ENCODE results near the gene SLC7A14. TPM values are rescaled to one million over a fixed set of nuclear protein-coding genes. Genes with fewer than 3 reads are reported as not detected.

Gene SLC7A14
- total and polyA plus RNA-seq, 2 of the 4 experiments (the other 2 are of a cell fraction), result 2.7 to 6.8 TPM

- H3K23ac ChIP-seq (ENCODE audit: low read depth, low read length), result no peak overlapping the region
- CTCF ChIA-PET, result interaction anchor here (1.2 to 1.7 kb wide), 4 partner anchors 13 to 310 kb away, joined by 3 to 5 read pairs (median 4); no protein-coding TSS in a partner anchor
- H4K91ac ChIP-seq (ENCODE audit: insufficient read depth, low read depth, low read length), result no peak overlapping the region
- no peaks in the 10 kb centered on the region for H3K27me3 ChIP-seq (ENCODE audit: control insufficient read depth, insufficient read depth, low read length)
- intact Hi-C loops (cut with micrococcal nuclease) (no loop called here), in situ Hi-C loops (cut with MboI; ENCODE audit: low sequenced_read_pairs) (no loop called here), dilution Hi-C loops (cut with HindIII; ENCODE audit: low sequenced_read_pairs, unreplicated experiment) (no loop called here)
- H3K4me1 ChIP-seq (ENCODE audit: control insufficient read depth, insufficient read depth, low read length), result no peaks in the 10 kb centered on the region; the same call in 1 of the 2 replicates
- no peak overlapping the region for H4K5ac ChIP-seq (ENCODE audit: low read depth, low read length)
- H2AK9ac ChIP-seq (replicated peaks; ENCODE audit: low read depth, low read length, poor library complexity), result no peak overlapping the region
- no peak overlapping the region for H3K4me3 ChIP-seq (ENCODE audit: insufficient read depth, low read depth, low read length)
- no CpG with 5 or more reads among the region's 2 CpGs for WGBS, 2 experiments (ENCODE audit: extremely low coverage in 2 of 2, insufficient read length in 1 of 2)
- H2AFZ ChIP-seq (replicated peaks; ENCODE audit: low read length, poor library complexity), result no peak overlapping the region
- POLR2A ChIA-PET (ENCODE audit: unreplicated experiment), result no interaction called here
- no peaks in the 10 kb centered on the region for H3K79me1 ChIP-seq (ENCODE audit: low read depth in 1 of 2, low read length in 2 of 2)
- H4K8ac ChIP-seq (ENCODE audit: low read depth in 2 of 2, low read length in 2 of 2), result no peak overlapping the region
- no peaks in the 10 kb centered on the region for H4K20me1 ChIP-seq (ENCODE audit: insufficient read depth, low read length)
- H3K9me3 ChIP-seq (ENCODE audit: control insufficient read depth, insufficient read depth, low read length), result no peaks in the 10 kb centered on the region
- H3K14ac ChIP-seq (replicated peaks; ENCODE audit: low read depth, low read length), result no peak overlapping the region
- H3K36me3 ChIP-seq (ENCODE audit: control insufficient read depth, insufficient read depth, low read length), result no peaks in the 10 kb centered on the region
- no peak overlapping the region; the same call in 2 of the 3 replicates for H2BK15ac ChIP-seq (ENCODE audit: low read depth, low read length)
- H3K27ac ChIP-seq (ENCODE audit: insufficient read depth, low read length), result no peak overlapping the region
- no peak overlapping the region for H2BK20ac ChIP-seq (ENCODE audit: low read depth, low read length)
- H2BK120ac ChIP-seq (ENCODE audit: low read depth, low read length), result no peak overlapping the region
- H3K4me2 ChIP-seq (ENCODE audit: low read depth, low read length), result no peak overlapping the region
- peak; percentile 82 for TF ChIP-seq MAFK (IDR thresholded peaks at IDR 0.05; ENCODE audit: low read depth, low read length)
- no peak for TF ChIP-seq SMC3 (IDR thresholded peaks at IDR 0.05; ENCODE audit: low read depth, low read length)
- no peak overlapping the region for H3K4ac ChIP-seq (ENCODE audit: low read depth, low read length)
- BruUV-seq (replicated peaks), result no TSS peak
- no peak for ATAC-seq (ENCODE audit: low read depth)
- no peak overlapping the region for H2BK5ac ChIP-seq (ENCODE audit: low read depth, low read length, poor library complexity, severe bottlenecking)
- H3K9me1 ChIP-seq (ENCODE audit: insufficient read depth, low read length), result peaks cover 3% of the 10 kb centered on the region
- no peak overlapping the region for H3K9ac ChIP-seq (ENCODE audit: low read depth, low read length)
- H2AK5ac ChIP-seq (ENCODE audit: low read depth, low read length), result no peak overlapping the region
- no peak overlapping the region for H3K56ac ChIP-seq (ENCODE audit: extremely low read depth, insufficient read depth, low read length)
- no peak for DNase-seq
- H3K18ac ChIP-seq (ENCODE audit: low read depth, low read length), result no peak overlapping the region
Measured at GRCh38 chr3:170500462-170500861, 85.4 kb downstream of the SLC7A14 start.

Measured in IMR-90 (cell line).